AG04450 (cell line): ENCODE data around the gene TRDN. TPM values are rescaled to one million over a fixed set of nuclear protein-coding genes. Genes with fewer than 3 reads are reported as not detected.
"Not testable (repeated sequence)": the region's sequence is repeated elsewhere in the genome, so short reads cannot be mapped to it uniquely, and the experiment has no call there.

ENCODE experiments used
- CTCF ChIA-PET: fragments of 300-600, 350-600 bp; formaldehyde crosslinking; extraction: SDS; loops from one replicate; lab custom pipeline; 2022; ENCODE audit warnings: antibody characterized with exemption, inconsistent platforms; lab: Charles Lee
- POLR2A ChIA-PET: fragments of 350-600 bp; formaldehyde crosslinking; extraction: SDS; loops from one replicate; lab custom pipeline; 2021; ENCODE audit warnings: antibody characterized with exemption, inconsistent platforms; lab: Yijun Ruan, JAX
- DNase-seq: peaks from one replicate; pipeline ENCODE4 v3.0.0-alpha.2; 2011; ENCODE audit warnings: low read depth, low spot score
- H3K27ac ChIP-seq: one replicate; pipeline ENCODE4 v1.5.1; 2012; ENCODE audit warnings: low read depth, low read length, control low read depth
- H3K27me3 ChIP-seq: one replicate; pipeline ENCODE4 v1.6.0; 2012; ENCODE audit warnings: low read length; ENCODE audit not compliant: control insufficient read depth, insufficient read depth
- H3K4me3 ChIP-seq: 2 replicates; pipeline ENCODE4 v1.5.1; 2011; ENCODE audit warnings: mild to moderate bottlenecking, low read depth, low read length, control low read depth
- H3K9me3 ChIP-seq: 2 replicates; pipeline ENCODE4 v1.5.1; 2012; ENCODE audit warnings: low read length; ENCODE audit not compliant: control insufficient read depth, insufficient read depth
- polyA plus RNA-seq: library from polyadenylated mRNA; depleted of rRNA; stranded (reverse); fragments of >200 nt; gene quantifications from 2 replicates; pipeline ENCODE4 v1.2.3, GENCODE V29; 2011
- TF ChIP-seq, protein P1 (sequence below): IDR thresholded peaks from 2 replicates; pipeline ENCODE4 v1.5.1; 2011; ENCODE audit warnings: low read depth, low read length, control low read depth, inconsistent platforms

Gene TRDN
- polyA plus RNA-seq, 1 experiment, result not detected

DNA sequence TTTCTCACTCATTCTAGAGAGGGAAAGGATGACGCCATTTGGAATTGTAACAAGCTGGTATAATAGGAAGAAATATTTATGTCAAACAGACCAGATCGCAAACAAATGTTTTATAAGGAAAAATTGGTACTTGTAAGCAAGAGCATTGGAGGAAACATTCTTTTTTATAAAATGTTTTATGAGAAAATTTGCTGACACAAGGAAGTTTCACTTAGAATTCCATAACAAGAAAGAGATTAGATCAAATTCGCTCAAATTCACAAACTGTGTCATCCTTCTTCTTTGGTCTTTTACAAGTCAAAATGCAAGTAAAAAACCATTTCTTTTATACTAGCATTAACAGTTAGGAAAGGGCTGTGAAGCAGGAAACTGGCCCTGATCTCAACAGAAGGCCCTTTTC, 179.9 kb downstream of the TRDN start:
- no peak for DNase-seq
- POLR2A ChIA-PET, result no interaction called here
- CTCF ChIA-PET, result no interaction called here
- Histone ChIP-seq H3K27ac (no peak overlapping the region), H3K4me3 (no peak overlapping the region), H3K27me3 (no peaks in the 10 kb centered on the region), H3K9me3 (no peaks in the 10 kb centered on the region; the same call in 1 of the 2 replicates)
- TF ChIP-seq, protein P1, sequence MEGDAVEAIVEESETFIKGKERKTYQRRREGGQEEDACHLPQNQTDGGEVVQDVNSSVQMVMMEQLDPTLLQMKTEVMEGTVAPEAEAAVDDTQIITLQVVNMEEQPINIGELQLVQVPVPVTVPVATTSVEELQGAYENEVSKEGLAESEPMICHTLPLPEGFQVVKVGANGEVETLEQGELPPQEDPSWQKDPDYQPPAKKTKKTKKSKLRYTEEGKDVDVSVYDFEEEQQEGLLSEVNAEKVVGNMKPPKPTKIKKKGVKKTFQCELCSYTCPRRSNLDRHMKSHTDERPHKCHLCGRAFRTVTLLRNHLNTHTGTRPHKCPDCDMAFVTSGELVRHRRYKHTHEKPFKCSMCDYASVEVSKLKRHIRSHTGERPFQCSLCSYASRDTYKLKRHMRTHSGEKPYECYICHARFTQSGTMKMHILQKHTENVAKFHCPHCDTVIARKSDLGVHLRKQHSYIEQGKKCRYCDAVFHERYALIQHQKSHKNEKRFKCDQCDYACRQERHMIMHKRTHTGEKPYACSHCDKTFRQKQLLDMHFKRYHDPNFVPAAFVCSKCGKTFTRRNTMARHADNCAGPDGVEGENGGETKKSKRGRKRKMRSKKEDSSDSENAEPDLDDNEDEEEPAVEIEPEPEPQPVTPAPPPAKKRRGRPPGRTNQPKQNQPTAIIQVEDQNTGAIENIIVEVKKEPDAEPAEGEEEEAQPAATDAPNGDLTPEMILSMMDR, result no peak

DNA sequence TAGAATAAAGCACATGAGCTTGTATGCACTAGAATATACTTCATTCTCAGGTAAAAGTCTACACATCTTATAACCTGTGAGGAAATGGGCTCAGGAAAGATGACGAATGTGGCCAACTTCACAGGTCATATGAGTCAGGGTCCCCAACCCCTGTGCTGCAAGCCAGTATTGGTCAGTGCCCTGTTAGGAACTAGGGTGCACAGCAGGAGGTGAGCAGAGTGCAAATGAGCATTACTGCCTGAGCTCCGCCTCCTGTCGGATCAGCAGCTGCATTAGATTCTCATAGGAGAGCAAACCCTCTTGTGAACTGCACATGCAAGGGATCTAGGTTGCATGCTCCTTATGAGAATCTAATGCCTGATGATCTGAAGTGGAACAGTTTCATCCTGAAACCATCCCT, 182.3 kb downstream of the TRDN start:
- no peak for DNase-seq
- CTCF ChIA-PET, result no interaction called here
- no peak overlapping the region for H3K27ac ChIP-seq
- H3K9me3 ChIP-seq, result no peaks in the 10 kb centered on the region; the same call in 1 of the 2 replicates
- TF ChIP-seq, protein P1, result no peak
- no peaks in the 10 kb centered on the region for H3K27me3 ChIP-seq
- no peak overlapping the region for H3K4me3 ChIP-seq
- POLR2A ChIA-PET, result no interaction called here

- H3K27ac ChIP-seq, H3K9me3 ChIP-seq, POLR2A ChIA-PET, H3K4me3 ChIP-seq, CTCF ChIA-PET, DNase-seq, H3K27me3 ChIP-seq: not testable (repeated sequence)
Observed at GRCh38 chr6:123453071-123453470, 183.7 kb downstream of the TRDN start.

GRCh38 chr6:123448306-123448884, 188.4 kb downstream of the TRDN start:
- Histone ChIP-seq H3K27ac (no peak overlapping the region), H3K27me3 (no peaks in the 10 kb centered on the region), H3K9me3 (peaks cover 11% of the 10 kb centered on the region), H3K4me3 (no peak overlapping the region)
- DNase-seq, result no peak
- ChIA-PET CTCF (no interaction called here), POLR2A (no interaction called here)
- TF ChIP-seq, protein P1, result no peak

GRCh38 chr6:123447315-123447937, 189.3 kb downstream of the TRDN start:
- Histone ChIP-seq H3K27me3 (no peaks in the 10 kb centered on the region), H3K9me3 (peaks cover 11% of the 10 kb centered on the region), H3K4me3 (no peak overlapping the region), H3K27ac (no peak overlapping the region)
- TF ChIP-seq, protein P1, result no peak
- CTCF ChIA-PET, result no interaction called here
- POLR2A ChIA-PET, result no interaction called here
- no peak for DNase-seq
